HCT116 (cell line): ENCODE data around the gene RASGEF1C. TPM values are rescaled to one million over a fixed set of nuclear protein-coding genes. Genes with fewer than 3 reads are reported as not detected.

Experiments
- ATAC-seq: fragments of 200-7000 bp; cut with Tn5 transposase; 2 replicates; pipeline ENCODE4 v1.9.1; 2020; ENCODE audit warnings: mild to moderate bottlenecking, moderate library complexity
- BruUV-seq: library from RNA; stranded (reverse); fragments of 400-500 nt; replicated peaks from 2 replicates; lab custom pipeline; 2021; lab: Mats Ljungman, UMichigan
- CTCF ChIA-PET: fragments of 300-600 bp; sonication (Branson Sonifier 250); formaldehyde crosslinking; loops from one replicate; lab custom pipeline; 2021; ENCODE audit warnings: antibody characterized with exemption; lab: Charles Lee
- POLR2A ChIA-PET: fragments of 300-600, 350-600 bp; sonication (Branson Sonifier 250); formaldehyde crosslinking; loops from one replicate; lab custom pipeline; 2021; ENCODE audit warnings: antibody characterized with exemption; lab: Charles Lee
- RAD21 ChIA-PET, 2 experiments: fragments of 300-600 bp; sonication (Branson Sonifier 250); formaldehyde crosslinking; loops; one replicate each; lab custom pipeline; 2023; ENCODE audit warnings: low total read pairs in 2 of 2; ENCODE audit not compliant: uncharacterized antibody in 2 of 2, unreplicated experiment in 2 of 2, low non-redundant PET in 1 of 2; lab: Charles Lee
- DNase-seq: peaks from one replicate; pipeline ENCODE4 v3.0.0-alpha.2; 2010; ENCODE audit warnings: low read depth, low spot score
- H2AFZ ChIP-seq: fragments of 200-600 bp; shearing (Covaris generic), sonication (generic); 2 replicates; pipeline ENCODE4 v1.6.1; 2017; ENCODE audit warnings: low read depth, mixed run types, mixed read lengths, antibody characterized with exemption, low read length; ENCODE audit not compliant: poor library complexity, severe bottlenecking
- H3K27ac ChIP-seq: 2 replicates; pipeline ENCODE4 v1.5.1; 2012; ENCODE audit warnings: low read depth, low read length
- H3K27me3 ChIP-seq: fragments of 200-600 bp; sonication (generic); 2 replicates; pipeline ENCODE4 v1.6.1; 2016; ENCODE audit warnings: mixed run types, low read length, mixed read lengths; ENCODE audit not compliant: insufficient read depth
- H3K36me3 ChIP-seq, 2 experiments: fragments of 200-500 bp in 1 of 2; fragments of 200-600 bp in 1 of 2; sonication (Bioruptor generic) in 1 of 2; sonication (generic) in 1 of 2; 2 replicates each; pipeline versions ENCODE4 v1.5.1 to v1.6.1; 2014 to 2016; ENCODE audit warnings: low read length in 2 of 2, inconsistent platforms in 1 of 2, mixed read lengths in 1 of 2, mixed run types in 1 of 2; ENCODE audit not compliant: insufficient read depth in 2 of 2, control insufficient read depth in 1 of 2
- H3K4me1 ChIP-seq, 2 experiments: fragments of 200-600 bp in 1 of 2; sonication (generic) in 1 of 2; 2 replicates each; pipeline versions ENCODE4 v1.5.1 to v1.6.1; 2012 to 2017; ENCODE audit warnings: low read length in 2 of 2, inconsistent platforms in 1 of 2, mild to moderate bottlenecking in 1 of 2, mixed read lengths in 1 of 2, mixed run types in 1 of 2, moderate library complexity in 1 of 2; ENCODE audit not compliant: insufficient read depth in 2 of 2, control insufficient read depth in 1 of 2
- H3K4me2 ChIP-seq: fragments of 200-600 bp; sonication (generic); 2 replicates; pipeline ENCODE4 v1.6.1; 2017; ENCODE audit warnings: mixed run types, low read length, mixed read lengths
- H3K4me3 ChIP-seq, 2 experiments: fragments of 200-600 bp in 1 of 2; sonication (generic) in 1 of 2; replicated peaks in 1 of 2; 2 replicates each; pipeline ENCODE4 v1.5.1; 2011 to 2016; ENCODE audit warnings: low read length in 2 of 2, control low read depth in 1 of 2, low read depth in 1 of 2, mild to moderate bottlenecking in 1 of 2, mixed read lengths in 1 of 2, mixed run types in 1 of 2
- H3K79me2 ChIP-seq: fragments of 200-600 bp; sonication (generic); 2 replicates; pipeline ENCODE4 v1.6.1; 2017; ENCODE audit warnings: mild to moderate bottlenecking, mixed run types, low read length, moderate library complexity, mixed read lengths; ENCODE audit not compliant: insufficient read depth
- H3K9ac ChIP-seq: fragments of 200-600 bp; sonication (generic); 2 replicates; pipeline ENCODE4 v1.6.1; 2016; ENCODE audit warnings: low read length, mixed read lengths
- H3K9me2 ChIP-seq: fragments of 200-600 bp; sonication (generic), shearing (Covaris generic); 2 replicates; pipeline ENCODE4 v1.6.1; 2017; ENCODE audit warnings: mixed run types, mild to moderate bottlenecking, moderate library complexity; ENCODE audit not compliant: insufficient read depth
- H3K9me3 ChIP-seq, 2 experiments: fragments of 200-500 bp in 1 of 2; fragments of 200-600 bp in 1 of 2; sonication (Bioruptor generic) in 1 of 2; sonication (generic) in 1 of 2; 2 replicates each; pipeline ENCODE4 v1.6.1; 2014 to 2017; ENCODE audit warnings: low read length in 2 of 2, mixed read lengths in 2 of 2, inconsistent platforms in 1 of 2, low read depth in 1 of 2, mild to moderate bottlenecking in 1 of 2, mixed run types in 1 of 2, moderate library complexity in 1 of 2; ENCODE audit not compliant: control insufficient read depth in 1 of 2, insufficient read depth in 1 of 2
- H4K20me1 ChIP-seq: fragments of 200-600 bp; sonication (generic), shearing (Covaris generic); 2 replicates; pipeline ENCODE4 v1.6.1; 2017; ENCODE audit warnings: mixed run types, mild to moderate bottlenecking, moderate library complexity; ENCODE audit not compliant: insufficient read depth
- CBX3 ChIP-seq: IDR thresholded peaks from 2 replicates; pipeline ENCODE4 v1.6.1; 2012; ENCODE audit warnings: low read depth
- EZH2phosphoT487 ChIP-seq: fragments of 200-600 bp; IDR thresholded peaks from 2 replicates; pipeline ENCODE4 v1.6.1; 2018; ENCODE audit warnings: antibody characterized with exemption, borderline replicate concordance
- FOSL1 ChIP-seq: IDR thresholded peaks from 2 replicates; pipeline ENCODE4 v1.6.1; 2012; ENCODE audit warnings: low read depth
- POLR2A ChIP-seq: IDR thresholded peaks from 2 replicates; pipeline ENCODE4 v1.7.0; 2011; ENCODE audit warnings: borderline replicate concordance; ENCODE audit not compliant: insufficient read depth, insufficient read length; ENCODE audit errors: extremely low read depth
- POLR2AphosphoS5 ChIP-seq: IDR thresholded peaks from 2 replicates; pipeline ENCODE4 v1.6.1; 2011; ENCODE audit warnings: mild to moderate bottlenecking, low read depth, low read length, moderate library complexity
- RAD21 ChIP-seq: IDR thresholded peaks from 2 replicates; pipeline ENCODE4 v1.6.1; 2012; ENCODE audit warnings: low read depth, mild to moderate bottlenecking
- SP1 ChIP-seq: IDR thresholded peaks from 2 replicates; pipeline ENCODE4 v1.6.1; 2012; ENCODE audit warnings: low read depth
- SRF ChIP-seq: IDR thresholded peaks from 2 replicates; pipeline ENCODE4 v1.6.1; 2012; ENCODE audit warnings: low read depth
- TCF7L2 ChIP-seq: IDR thresholded peaks from 2 replicates; pipeline ENCODE4 v1.7.0; 2011; ENCODE audit warnings: borderline replicate concordance, inconsistent platforms; ENCODE audit not compliant: insufficient read depth, insufficient read length; ENCODE audit errors: extremely low read depth
- YY1 ChIP-seq: IDR thresholded peaks from 2 replicates; pipeline ENCODE4 v1.6.1; 2011; ENCODE audit warnings: low read length, low read depth, moderate library complexity, mild to moderate bottlenecking; ENCODE audit not compliant: insufficient replicate concordance; ENCODE audit errors: extremely low read depth
- intact Hi-C: fragments of 100-400 bp; cut with micrococcal nuclease; formaldehyde crosslinking; loops from 2 replicates; pipeline ENCODE4 v1.10.0; 2022
- total RNA-seq: library from RNA; stranded (reverse); gene quantifications from one replicate; pipeline ENCODE4 v1.2.1, GENCODE V29; 2021; ENCODE audit not compliant: unreplicated experiment
- TF ChIP-seq, protein P1 (sequence below), 3 experiments: fragments of 200-600 bp in 1 of 3; sonication (generic) in 1 of 3; IDR thresholded peaks in 2 of 3; conservative IDR thresholded peaks in 1 of 3; 2 replicates each; pipeline ENCODE4 v1.5.1; 2012 to 2017; ENCODE audit warnings: low read depth in 2 of 3, low read length in 2 of 3, antibody characterized with exemption in 1 of 3, borderline replicate concordance in 1 of 3, control low read depth in 1 of 3, mild to moderate bottlenecking in 1 of 3, mixed read lengths in 1 of 3, mixed run types in 1 of 3, moderate library complexity in 1 of 3; ENCODE audit not compliant: insufficient read depth in 1 of 3

RASGEF1C gene
- total RNA-seq, 1 experiment from 2014 or later: 1.2 TPM

- TF ChIP-seq, protein P1, sequence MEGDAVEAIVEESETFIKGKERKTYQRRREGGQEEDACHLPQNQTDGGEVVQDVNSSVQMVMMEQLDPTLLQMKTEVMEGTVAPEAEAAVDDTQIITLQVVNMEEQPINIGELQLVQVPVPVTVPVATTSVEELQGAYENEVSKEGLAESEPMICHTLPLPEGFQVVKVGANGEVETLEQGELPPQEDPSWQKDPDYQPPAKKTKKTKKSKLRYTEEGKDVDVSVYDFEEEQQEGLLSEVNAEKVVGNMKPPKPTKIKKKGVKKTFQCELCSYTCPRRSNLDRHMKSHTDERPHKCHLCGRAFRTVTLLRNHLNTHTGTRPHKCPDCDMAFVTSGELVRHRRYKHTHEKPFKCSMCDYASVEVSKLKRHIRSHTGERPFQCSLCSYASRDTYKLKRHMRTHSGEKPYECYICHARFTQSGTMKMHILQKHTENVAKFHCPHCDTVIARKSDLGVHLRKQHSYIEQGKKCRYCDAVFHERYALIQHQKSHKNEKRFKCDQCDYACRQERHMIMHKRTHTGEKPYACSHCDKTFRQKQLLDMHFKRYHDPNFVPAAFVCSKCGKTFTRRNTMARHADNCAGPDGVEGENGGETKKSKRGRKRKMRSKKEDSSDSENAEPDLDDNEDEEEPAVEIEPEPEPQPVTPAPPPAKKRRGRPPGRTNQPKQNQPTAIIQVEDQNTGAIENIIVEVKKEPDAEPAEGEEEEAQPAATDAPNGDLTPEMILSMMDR (IDR thresholded peaks at IDR 0.05 in 2 of 3, conservative IDR thresholded peaks at IDR 0.05 in 1 of 3; ENCODE audit: borderline replicate concordance in 1 of 3, insufficient read depth in 1 of 3, low read depth in 2 of 3, low read length in 2 of 3): no peak
- TF ChIP-seq TCF7L2 (no peak), SRF (no peak), FOSL1 (no peak), RAD21 (no peak), POLR2A (no peak), CBX3 (no peak), POLR2AphosphoS5 (no peak)
- TF ChIP-seq, all 23 proteins: peak for 0
Measured at GRCh38 chr5:180180846-180181245, 28.2 kb downstream of the RASGEF1C start (continued).

GRCh38 chr5:180180421-180180820, 28.6 kb downstream of the RASGEF1C start:
- DNase-seq: no peak
- POLR2A ChIA-PET: no interaction called here

More at GRCh38 chr5:180180421-180180820, 28.6 kb downstream of the RASGEF1C start:
- Histone ChIP-seq H3K4me1 (no peaks in the 10 kb centered on the region), H4K20me1 (no peaks in the 10 kb centered on the region), H3K27ac (no peak overlapping the region), H2AFZ (no peak overlapping the region), H3K27me3 (no peaks in the 10 kb centered on the region), H3K4me3 (no peak overlapping the region), H3K9me2 (no peaks in the 10 kb centered on the region), H3K4me2 (no peak overlapping the region), H3K9ac (no peak overlapping the region), H3K36me3 (no peaks in the 10 kb centered on the region), H3K79me2 (no peaks in the 10 kb centered on the region), H3K9me3 (no peaks in the 10 kb centered on the region)
- no TSS peak for BruUV-seq
- intact Hi-C loops: no loop called here
- ATAC-seq: no peak
- TF ChIP-seq TCF7L2 (no peak), SP1 (no peak), FOSL1 (no peak), SRF (no peak), CBX3 (no peak), YY1 (no peak), POLR2AphosphoS5 (no peak), RAD21 (no peak), POLR2A (no peak), EZH2phosphoT487 (no peak)
- ChIA-PET RAD21 (no interaction called here), CTCF (no interaction called here)
